GM13976 (cell line): ENCODE data around the gene MIGA2.

Source experiments
- DNase-seq: peaks from one replicate; pipeline ENCODE4 v3.0.0; 2012; ENCODE audit warnings: low spot score
- CTCF ChIP-seq: IDR thresholded peaks from 2 replicates; pipeline ENCODE4 v1.5.1; 2012; ENCODE audit warnings: borderline replicate concordance, mild to moderate bottlenecking; ENCODE audit not compliant: insufficient read depth; ENCODE audit errors: extremely low read depth, missing control alignments, control extremely low read depth
- in situ Hi-C: fragments of 300-500 bp; cut with MboI; formaldehyde crosslinking; loops from one replicate; pipeline ENCODE4 v1.12.0; 2022; ENCODE audit warnings: low sequenced_read_pairs, mixed read lengths, inconsistent platforms; ENCODE audit not compliant: unreplicated experiment

Gene MIGA2

GRCh38 chr9:129052592-129052991 is 16.2 kb downstream of the MIGA2 start:
- no peak for DNase-seq
- no peak for TF ChIP-seq CTCF
- in situ Hi-C loops, result no loop called here

- in situ Hi-C loops, result no loop called here
- TF ChIP-seq CTCF, result no peak
- DNase-seq, result no peak
These were observed 16.6 kb downstream of the MIGA2 start for GRCh38 chr9:129053020-129053419.

DNA sequence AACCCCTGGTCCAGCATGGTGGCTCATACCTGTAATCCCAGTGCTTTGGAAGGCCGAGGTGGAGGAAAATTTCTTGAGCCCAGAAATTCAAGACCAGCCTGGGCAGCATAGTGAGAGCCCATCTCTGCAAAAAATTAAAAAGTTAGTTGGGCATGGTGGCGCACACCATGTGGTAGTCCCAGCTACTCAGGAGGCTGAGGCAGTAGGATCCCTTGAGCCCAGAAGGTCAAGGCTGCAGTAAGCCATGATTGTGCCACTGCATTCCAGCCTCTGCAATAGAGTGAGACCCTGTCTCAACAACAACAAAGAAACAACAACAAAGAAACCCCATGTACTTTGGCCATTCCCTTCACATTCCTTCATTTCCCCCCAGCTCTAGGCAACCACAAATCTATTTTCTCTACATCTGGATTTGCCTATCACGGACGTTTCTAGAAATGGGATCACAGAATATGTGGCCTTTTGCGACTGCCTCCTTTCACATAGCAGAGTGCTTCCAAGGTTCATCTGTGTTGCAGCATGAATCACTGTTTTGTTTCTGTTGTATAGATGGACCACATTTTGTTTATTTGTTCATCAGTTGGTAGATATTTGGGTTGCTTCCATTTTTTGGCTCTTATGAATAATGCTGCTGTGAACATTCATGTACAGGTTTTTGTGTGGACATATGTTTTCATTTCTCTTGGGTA is 17.9 kb downstream of the MIGA2 start:
- no peak for DNase-seq
- in situ Hi-C loops, result no loop called here
- TF ChIP-seq CTCF, result no peak

- no peak for TF ChIP-seq CTCF
- DNase-seq, result no peak
These were observed 22.8 kb downstream of the MIGA2 start for GRCh38 chr9:129058965-129059795.

GRCh38 chr9:129059796-129060785 is 23.7 kb downstream of the MIGA2 start:
- no peak for TF ChIP-seq CTCF
- in situ Hi-C loops, result no loop called here

More at GRCh38 chr9:129058965-129059795, 22.8 kb downstream of the MIGA2 start:
- in situ Hi-C loops, result no loop called here

GRCh38 chr9:129060991-129061390 is 24.6 kb downstream of the MIGA2 start:
- in situ Hi-C loops, result no loop called here
- TF ChIP-seq CTCF, result no peak
- DNase-seq, result no peak

More at GRCh38 chr9:129059796-129060785, 23.7 kb downstream of the MIGA2 start:
- no peak for DNase-seq
